GM12878 (cell line): ENCODE measurements around the gene ZSWIM6. TPM values are rescaled to one million over a fixed set of nuclear protein-coding genes. Genes with fewer than 3 reads are reported as not detected.

Experiments used
- BCL3 ChIP-seq: IDR thresholded peaks from 2 replicates; pipeline ENCODE4 v1.6.1; 2011; ENCODE audit warnings: borderline replicate concordance, low read depth, mild to moderate bottlenecking, moderate library complexity, low read length; ENCODE audit not compliant: insufficient read depth, poor library complexity, severe bottlenecking
- CEBPZ ChIP-seq: fragments of 150-350 bp; IDR thresholded peaks from 2 replicates; pipeline ENCODE4 v1.6.1; 2016; ENCODE audit warnings: low read depth, low read length
- CREB1 ChIP-seq: IDR thresholded peaks from 2 replicates; pipeline ENCODE4 v1.6.1; 2012; ENCODE audit warnings: low read depth, mild to moderate bottlenecking, inconsistent platforms
- CUX1 ChIP-seq: IDR thresholded peaks from 2 replicates; pipeline ENCODE4 v1.6.1; 2012; ENCODE audit warnings: improper control_type of control experiment, low read depth, low read length; ENCODE audit not compliant: insufficient replicate concordance
- IRF5 ChIP-seq: fragments of 450-650 bp; IDR thresholded peaks from 2 replicates; pipeline ENCODE4 v1.6.1; 2017; ENCODE audit warnings: borderline replicate concordance
- KAT2A ChIP-seq: conservative IDR thresholded peaks from 2 replicates; pipeline ENCODE4 v1.6.1; 2011; ENCODE audit warnings: low read depth, low read length; ENCODE audit not compliant: control insufficient read depth
- NFIC ChIP-seq: IDR thresholded peaks from 2 replicates; pipeline ENCODE4 v1.6.1; 2012; ENCODE audit warnings: low read depth, mild to moderate bottlenecking, inconsistent platforms, low read length, moderate library complexity
- NFYA ChIP-seq: IDR thresholded peaks from 2 replicates; pipeline ENCODE4 v1.6.1; 2011; ENCODE audit warnings: low read depth, mild to moderate bottlenecking, low read length, improper control_type of control experiment, borderline replicate concordance
- NR2C2 ChIP-seq: IDR thresholded peaks from 2 replicates; pipeline ENCODE4 v1.6.1; 2011; ENCODE audit warnings: borderline replicate concordance, low read depth; ENCODE audit not compliant: control insufficient read depth, insufficient read length
- RUNX3 ChIP-seq: IDR thresholded peaks from 2 replicates; pipeline ENCODE4 v1.6.1; 2012; ENCODE audit warnings: low read length, inconsistent platforms
- SMARCA5 ChIP-seq: fragments of 450-650 bp; IDR thresholded peaks from 2 replicates; pipeline ENCODE4 v1.6.1; 2017; ENCODE audit warnings: mild to moderate bottlenecking
- TBL1XR1 ChIP-seq: IDR thresholded peaks from 2 replicates; pipeline ENCODE4 v1.6.1; 2012; ENCODE audit warnings: low read depth, low read length, improper control_type of control experiment
- USF2 ChIP-seq: IDR thresholded peaks from 2 replicates; pipeline ENCODE4 v1.6.1; 2011; ENCODE audit warnings: low read depth, low read length, improper control_type of control experiment, borderline replicate concordance
- YY1 ChIP-seq: IDR thresholded peaks from 2 replicates; pipeline ENCODE4 v1.6.1; 2011; ENCODE audit warnings: low read depth, mild to moderate bottlenecking, low read length
- ZBTB33 ChIP-seq: fragments of 450-650 bp; IDR thresholded peaks from 2 replicates; pipeline ENCODE4 v1.6.1; 2017; ENCODE audit warnings: mild to moderate bottlenecking
- polyA plus RNA-seq, 11 experiments: library from polyadenylated mRNA; depleted of rRNA in 4 of 11; unstranded in 6 of 11; stranded (reverse) in 5 of 11; fragments of >200 nt; fragmentation: Nextera tagmentation in 4 of 11; fragmentation: Illumina TruSeq in 1 of 11; extraction: Ambion mirVana in 4 of 11; extraction: Trizol in 1 of 11; gene quantifications; 1 replicate in 1 of 11; 2 replicates in 10 of 11; pipeline versions ENCODE4 v1.2.1 to v1.2.3, GENCODE V29; 2011 to 2016; ENCODE audit warnings: inconsistent platforms in 2 of 11, missing spikeins in 2 of 11, low read depth in 1 of 11
- total RNA-seq, 4 experiments: library from RNA; depleted of rRNA in 3 of 4; stranded (reverse); fragments of >200 nt in 3 of 4; fragmentation: Illumina TruSeq in 1 of 4; extraction: Trizol in 1 of 4; gene quantifications; 2 replicates each; pipeline versions ENCODE4 v1.2.1 to v1.2.3, GENCODE V29; 2013 to 2021

ZSWIM6 gene
- total and polyA plus RNA-seq, 10 of the 15 experiments (the other 5 are each of a cell fraction or from before 2014, with no cell fraction given): 0.53 to 6.2 (median 3.4) TPM

GRCh38 chr5:61329550-61330128 is 2.4 kb upstream of the ZSWIM6 start (continued):
- TF ChIP-seq IRF5 (no peak), TBL1XR1 (0 out of 2 replicates have a peak, but pooled peaks have one; percentile 16), RUNX3 (peak; percentile 41; the same call in 1 of the 2 replicates), ZBTB33 (no peak), NR2C2 (no peak), SMARCA5 (no peak), CEBPZ (no peak), CUX1 (no peak), BCL3 (peak; percentile 67), NFIC (no peak), KAT2A (no peak), NFYA (no peak), YY1 (no peak), CREB1 (no peak), USF2 (no peak)
